ENCODE results near the gene SART1.

- no peak for TF ChIP-seq CTCF (IDR thresholded peaks at IDR 0.05)
- TF ChIP-seq POLR2A (IDR thresholded peaks at IDR 0.05) = no peak
Measured at GRCh38 chr11:66013762-66014100, 52.2 kb downstream of the SART1 start.

Data from tibial nerve (tissue), 3 donors.